Brain microvascular endothelial cell (primary cell): ENCODE data around the gene LOXL1.

Experiments
- DNase-seq: peaks from one replicate; pipeline ENCODE4 v3.0.0-alpha.2; 2020
- H3K27ac ChIP-seq: fragments of 250-450 bp; sonication (Bioruptor Pico); 2 replicates; pipeline ENCODE4 v1.5.1; 2020; ENCODE audit warnings: mild to moderate bottlenecking, moderate library complexity
- H3K27me3 ChIP-seq: fragments of 250-450 bp; sonication (Bioruptor Pico); replicated peaks from 2 replicates; pipeline ENCODE4 v1.5.1; 2020; ENCODE audit warnings: mild to moderate bottlenecking
- H3K36me3 ChIP-seq: fragments of 250-450 bp; sonication (Bioruptor Pico); replicated peaks from 2 replicates; pipeline ENCODE4 v1.5.1; 2020; ENCODE audit warnings: mild to moderate bottlenecking
- H3K4me3 ChIP-seq: 2 replicates; pipeline ENCODE4 v1.5.1; 2011; ENCODE audit warnings: low read depth, mild to moderate bottlenecking, control low read depth, low read length, moderate library complexity
- CTCF ChIP-seq: IDR thresholded peaks from 2 replicates; pipeline ENCODE4 v1.5.1; 2011; ENCODE audit warnings: low read depth, mild to moderate bottlenecking, moderate library complexity, low read length, control low read depth, inconsistent platforms; ENCODE audit errors: missing control alignments
- in situ Hi-C: cut with HindIII; loops from 2 replicates; pipeline ENCODE4 v1.10.0; 2017; ENCODE audit warnings: low sequenced_read_pairs, low pct_ligation_motif_present

The LOXL1 gene

GRCh38 chr15:73918784-73919183 lies 7.5 kb upstream of the LOXL1 start:
- Histone ChIP-seq H3K36me3 (peaks cover 2% of the 10 kb centered on the region), H3K4me3 (no peak overlapping the region), H3K27me3 (no peaks in the 10 kb centered on the region), H3K27ac (no peak overlapping the region)
- in situ Hi-C loops, result no loop called here
- DNase-seq, result no peak
- no peak for TF ChIP-seq CTCF

GRCh38 chr15:73919706-73920105 lies 6.6 kb upstream of the LOXL1 start:
- in situ Hi-C loops, result no loop called here
- TF ChIP-seq CTCF, result no peak
- Histone ChIP-seq H3K27ac (no peak overlapping the region), H3K27me3 (no peaks in the 10 kb centered on the region), H3K36me3 (peaks cover 2% of the 10 kb centered on the region), H3K4me3 (no peak overlapping the region)
- DNase-seq, result no peak

- H3K27ac ChIP-seq, result no peak overlapping the region
- TF ChIP-seq CTCF, result no peak
- no peak for DNase-seq
- in situ Hi-C loops, result no loop called here
- H3K4me3 ChIP-seq, result no peak overlapping the region
- no peaks in the 10 kb centered on the region for H3K27me3 ChIP-seq
- H3K36me3 ChIP-seq, result peaks cover 2% of the 10 kb centered on the region
Observed at GRCh38 chr15:73921254-73921925, 4.9 kb upstream of the LOXL1 start.

GRCh38 chr15:73922186-73923151 lies 3.8 kb upstream of the LOXL1 start:
- in situ Hi-C loops, result no loop called here
- Histone ChIP-seq H3K27ac (peak overlapping the region; percentile 68), H3K4me3 (no peak overlapping the region), H3K27me3 (no peaks in the 10 kb centered on the region), H3K36me3 (peaks cover 2% of the 10 kb centered on the region)
- peak; percentile 53 for DNase-seq
- TF ChIP-seq CTCF, result no peak

GRCh38 chr15:73923156-73923487 lies 3.1 kb upstream of the LOXL1 start:
- no peak for TF ChIP-seq CTCF
- no peak for DNase-seq
- peak overlapping the region; percentile 68 for H3K27ac ChIP-seq
- H3K27me3 ChIP-seq, result no peaks in the 10 kb centered on the region
- H3K36me3 ChIP-seq, result peaks cover 2% of the 10 kb centered on the region
- H3K4me3 ChIP-seq, result no peak overlapping the region
- in situ Hi-C loops, result no loop called here
